Mesendoderm (in vitro differentiated cells): ENCODE measurements around the gene FAM174C.
A peak's percentile ranks its signal among the peaks of the same experiment; 100 is the strongest.

Experiments used
- DNase-seq: peaks from one replicate; pipeline ENCODE4 v3.0.0; 2013
- H2AK5ac ChIP-seq: 2 replicates; pipeline ENCODE4 v1.6.1; 2013; ENCODE audit warnings: low read length, inconsistent platforms
- H2BK120ac ChIP-seq: 2 replicates; pipeline ENCODE4 v1.6.1; 2013; ENCODE audit warnings: low read depth, mild to moderate bottlenecking, low read length, moderate library complexity, mixed read lengths
- H2BK15ac ChIP-seq: replicated peaks from 2 replicates; pipeline ENCODE4 v1.6.1; 2013; ENCODE audit warnings: low read depth, mild to moderate bottlenecking, moderate library complexity
- H2BK5ac ChIP-seq: 2 replicates; pipeline ENCODE4 v1.6.1; 2013; ENCODE audit warnings: low read length, inconsistent platforms
- H3K18ac ChIP-seq: 2 replicates; pipeline ENCODE4 v1.6.1; 2013; ENCODE audit warnings: mild to moderate bottlenecking, low read length, mixed read lengths
- H3K23ac ChIP-seq: one replicate; pipeline ENCODE4 v1.6.1; 2013; ENCODE audit warnings: low read length
- H3K27ac ChIP-seq: 2 replicates; pipeline ENCODE4 v1.5.1; 2013; ENCODE audit warnings: low read depth, mild to moderate bottlenecking, inconsistent platforms, low read length, moderate library complexity
- H3K27me3 ChIP-seq: 2 replicates; pipeline ENCODE4 v1.6.1; 2013; ENCODE audit warnings: low read length, control low read depth, mild to moderate bottlenecking, inconsistent platforms; ENCODE audit not compliant: insufficient read depth, poor library complexity
- H3K36me3 ChIP-seq: 2 replicates; pipeline ENCODE4 v1.6.1; 2013; ENCODE audit warnings: low read length, inconsistent platforms; ENCODE audit not compliant: control insufficient read depth, insufficient read depth
- H3K4ac ChIP-seq: one replicate; pipeline ENCODE4 v1.6.1; 2013; ENCODE audit warnings: low read depth, mild to moderate bottlenecking, low read length, moderate library complexity
- H3K4me1 ChIP-seq: 2 replicates; pipeline ENCODE4 v1.6.1; 2013; ENCODE audit warnings: low read depth, low read length, inconsistent platforms; ENCODE audit not compliant: control insufficient read depth
- H3K4me2 ChIP-seq: 2 replicates; pipeline ENCODE4 v1.6.1; 2013; ENCODE audit warnings: low read length
- H3K4me3 ChIP-seq: 2 replicates; pipeline ENCODE4 v1.5.1; 2013; ENCODE audit warnings: mild to moderate bottlenecking, low read length
- H3K56ac ChIP-seq: one replicate; pipeline ENCODE4 v1.6.1; 2013; ENCODE audit warnings: low read length
- H3K79me1 ChIP-seq: 2 replicates; pipeline ENCODE4 v1.6.1; 2013; ENCODE audit warnings: low read length, inconsistent platforms
- H3K79me2 ChIP-seq: 2 replicates; pipeline ENCODE4 v1.6.1; 2013; ENCODE audit warnings: mild to moderate bottlenecking, low read length; ENCODE audit not compliant: control insufficient read depth, insufficient read depth
- H3K9ac ChIP-seq: 2 replicates; pipeline ENCODE4 v1.6.1; 2013; ENCODE audit warnings: low read length, inconsistent platforms
- H4K5ac ChIP-seq: one replicate; pipeline ENCODE4 v1.6.1; 2013; ENCODE audit warnings: low read length
- H4K8ac ChIP-seq: one replicate; pipeline ENCODE4 v1.6.1; 2013; ENCODE audit warnings: low read depth, mild to moderate bottlenecking, control low read depth, low read length, moderate library complexity
- WGBS: extraction: QIAGEN DNeasy Blood & Tissue Kit; methylation state at CpG from one replicate; pipeline ENCODE4 v1.1.7; 2013; ENCODE audit warnings: low lambda C conversion rate, missing lambda C conversion rate; ENCODE audit not compliant: insufficient coverage; ENCODE audit errors: extremely low coverage; 5-methylcytosine and 5-hydroxymethylcytosine counted together

Gene FAM174C

GRCh38 chr19:1240925-1241324, 34.4 kb upstream of the FAM174C start:
- H3K27ac ChIP-seq: no peak overlapping the region
- no peak overlapping the region for H3K18ac ChIP-seq
- peaks cover 5% of the 10 kb centered on the region for H3K79me2 ChIP-seq
- H3K9ac ChIP-seq: no peak overlapping the region
- WGBS: no CpG with 5 or more reads among the region's 15 CpGs
- H3K4me3 ChIP-seq: no peak overlapping the region
- no peak overlapping the region for H3K4me2 ChIP-seq
- H3K4me1 ChIP-seq: no peaks in the 10 kb centered on the region
- H3K79me1 ChIP-seq: peaks cover 5% of the 10 kb centered on the region
- no peak overlapping the region for H4K5ac ChIP-seq
- no peak overlapping the region for H2BK15ac ChIP-seq
- H3K27me3 ChIP-seq: no peaks in the 10 kb centered on the region
- H3K36me3 ChIP-seq: no peaks in the 10 kb centered on the region
- H3K56ac ChIP-seq: peak overlapping the region; percentile 34
- H4K8ac ChIP-seq: no peak overlapping the region
- no peak overlapping the region for H2BK120ac ChIP-seq
- no peak overlapping the region for H3K23ac ChIP-seq
- DNase-seq: no peak
- no peak overlapping the region for H2BK5ac ChIP-seq
- no peak overlapping the region for H2AK5ac ChIP-seq
- H3K4ac ChIP-seq: no peak overlapping the region

GRCh38 chr19:1241417-1242095, 33.8 kb upstream of the FAM174C start, which contains the start of gene ATP5F1D:
ATP5F1D (plus strand) TSS chr19:1241751; CDS start chr19:1241851, 100 bp downstream.
- no peaks in the 10 kb centered on the region for H3K36me3 ChIP-seq
- no peak within 1 kb of the TSS for H2BK120ac ChIP-seq
- H3K4me1 ChIP-seq: no peaks in the 10 kb centered on the region
- H3K79me2 ChIP-seq: peaks cover 5% of the 10 kb centered on the region
- H3K79me1 ChIP-seq: peaks cover 5% of the 10 kb centered on the region
- no peaks in the 10 kb centered on the region for H3K27me3 ChIP-seq
- H3K9ac ChIP-seq: peak within 1 kb of the TSS; percentile 95
- H2BK15ac ChIP-seq: no peak within 1 kb of the TSS
- no peak within 1 kb of the TSS for H2AK5ac ChIP-seq
- H3K23ac ChIP-seq: peak within 1 kb of the TSS; percentile 80
- H3K4ac ChIP-seq: peak within 1 kb of the TSS; percentile 76
- no peak within 1 kb of the TSS for H3K27ac ChIP-seq
- H3K4me3 ChIP-seq: peak within 1 kb of the TSS; percentile 72
- H3K56ac ChIP-seq: peak within 1 kb of the TSS; percentile 95
- peak within 1 kb of the TSS; percentile 81 for H3K18ac ChIP-seq
- WGBS: no CpG with 5 or more reads among the region's 79 CpGs
- peak within 1 kb of the TSS; percentile 97 for H3K4me2 ChIP-seq
- no peak within 1 kb of the TSS for H2BK5ac ChIP-seq
- no peak within 1 kb of the TSS for H4K8ac ChIP-seq
- H4K5ac ChIP-seq: no peak within 1 kb of the TSS
- peak; percentile 96 for DNase-seq

DNA sequence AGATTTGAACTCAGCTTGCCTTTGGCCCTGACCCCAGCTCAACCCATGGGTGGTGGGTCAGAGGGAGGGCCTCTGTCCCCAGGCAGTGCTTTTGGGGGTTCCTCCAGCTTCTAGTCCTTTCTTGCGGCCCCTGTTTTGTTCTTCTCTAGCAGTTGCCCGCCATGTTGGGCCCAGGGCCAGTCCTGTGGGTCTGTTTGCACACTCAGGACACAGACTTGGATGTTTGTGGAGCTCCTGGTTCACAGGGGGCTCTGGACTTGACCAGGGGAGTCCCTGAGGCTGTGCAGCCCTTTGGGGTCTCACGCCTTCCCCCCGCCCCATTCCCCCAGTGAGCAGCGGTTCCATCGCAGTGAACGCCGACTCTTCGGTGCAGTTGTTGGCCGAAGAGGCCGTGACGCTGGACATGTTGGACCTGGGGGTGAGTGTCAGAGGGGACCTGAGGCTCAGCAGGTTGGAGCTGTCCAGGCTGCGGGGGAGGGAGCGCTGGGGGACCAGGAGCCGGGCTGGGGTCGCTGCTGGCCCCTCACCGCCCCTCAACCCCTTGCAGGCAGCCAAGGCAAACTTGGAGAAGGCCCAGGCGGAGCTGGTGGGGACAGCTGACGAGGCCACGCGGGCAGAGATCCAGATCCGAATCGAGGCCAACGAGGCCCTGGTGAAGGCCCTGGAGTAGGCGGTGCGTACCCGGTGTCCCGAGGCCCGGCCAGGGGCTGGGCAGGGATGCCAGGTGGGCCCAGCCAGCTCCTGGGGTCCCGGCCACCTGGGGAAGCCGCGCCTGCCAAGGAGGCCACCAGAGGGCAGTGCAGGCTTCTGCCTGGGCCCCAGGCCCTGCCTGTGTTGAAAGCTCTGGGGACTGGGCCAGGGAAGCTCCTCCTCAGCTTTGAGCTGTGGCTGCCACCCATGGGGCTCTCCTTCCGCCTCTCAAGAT, 31.3 kb upstream of the FAM174C start:
- no peak overlapping the region for H3K27ac ChIP-seq
- no peak overlapping the region for H3K23ac ChIP-seq
- H4K5ac ChIP-seq: no peak overlapping the region
- H4K8ac ChIP-seq: no peak overlapping the region
- H3K18ac ChIP-seq: no peak overlapping the region
- no peak overlapping the region for H3K4me2 ChIP-seq
- no peak overlapping the region for H2BK120ac ChIP-seq
- H3K4me1 ChIP-seq: no peaks in the 10 kb centered on the region
- no peak overlapping the region for H3K4me3 ChIP-seq
- peaks cover 5% of the 10 kb centered on the region for H3K79me1 ChIP-seq
- H3K27me3 ChIP-seq: no peaks in the 10 kb centered on the region
- no CpG with 5 or more reads among the region's 33 CpGs for WGBS
- peak overlapping the region; percentile 50 for H3K9ac ChIP-seq
- no peak overlapping the region for H2BK5ac ChIP-seq
- no peak overlapping the region for H3K4ac ChIP-seq
- no peak overlapping the region for H2BK15ac ChIP-seq
- H3K56ac ChIP-seq: peak overlapping the region; percentile 79
- H2AK5ac ChIP-seq: no peak overlapping the region
- H3K36me3 ChIP-seq: no peaks in the 10 kb centered on the region
- peak; percentile 82 for DNase-seq
- peaks cover 5% of the 10 kb centered on the region for H3K79me2 ChIP-seq

DNA sequence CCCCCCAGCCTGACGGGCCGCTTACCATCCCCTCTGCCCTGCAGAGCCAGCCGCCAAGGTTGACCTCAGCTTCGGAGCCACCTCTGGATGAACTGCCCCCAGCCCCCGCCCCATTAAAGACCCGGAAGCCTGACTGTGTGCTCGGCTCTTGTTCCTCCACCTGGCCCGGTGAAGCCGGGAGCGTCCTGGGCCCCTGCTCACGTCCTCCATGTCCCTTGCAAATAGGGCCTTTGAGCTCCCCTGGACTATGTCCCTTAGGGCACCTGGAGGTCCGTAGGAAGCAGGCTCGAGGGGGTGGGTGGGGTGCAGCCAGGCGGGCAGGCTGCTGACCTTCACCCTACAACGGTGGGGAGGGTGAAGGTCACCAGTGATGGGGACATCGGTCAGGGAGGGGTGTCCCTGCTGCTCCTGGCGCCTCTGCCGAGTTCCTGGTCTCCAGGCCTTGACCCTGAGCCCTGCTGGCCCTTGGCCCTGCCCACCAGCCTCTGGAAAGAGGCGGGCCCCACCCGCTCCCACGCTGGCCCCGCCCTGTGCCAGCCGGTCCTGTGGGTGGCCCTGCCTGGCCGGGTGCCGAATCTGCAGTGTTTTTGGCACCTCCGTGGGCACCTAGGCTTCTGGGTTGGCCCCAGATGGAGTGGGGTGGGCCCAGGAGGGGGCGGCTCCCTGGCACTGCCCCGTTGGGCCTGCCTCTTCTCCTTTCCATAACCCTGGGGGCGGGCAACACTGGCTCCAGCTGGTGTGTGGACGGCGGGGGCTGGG, 30.5 kb upstream of the FAM174C start:
- Histone ChIP-seq H3K27me3 (no peaks in the 10 kb centered on the region), H3K9ac (peak overlapping the region; percentile 50), H3K4me2 (no peak overlapping the region), H3K4ac (peak overlapping the region; percentile 38), H3K79me2 (peaks cover 6% of the 10 kb centered on the region), H3K4me1 (no peaks in the 10 kb centered on the region), H2BK120ac (no peak overlapping the region), H3K18ac (no peak overlapping the region), H4K8ac (no peak overlapping the region), H2BK5ac (no peak overlapping the region), H2AK5ac (no peak overlapping the region), H3K27ac (no peak overlapping the region), H2BK15ac (no peak overlapping the region), H3K56ac (peak overlapping the region; percentile 79), H3K79me1 (peaks cover 5% of the 10 kb centered on the region), H4K5ac (no peak overlapping the region), H3K36me3 (no peaks in the 10 kb centered on the region), H3K4me3 (no peak overlapping the region), H3K23ac (no peak overlapping the region)
- no CpG with 5 or more reads among the region's 31 CpGs for WGBS
- DNase-seq: no peak

- H3K4ac ChIP-seq: no peak overlapping the region
- H2BK15ac ChIP-seq: no peak overlapping the region
- H3K4me1 ChIP-seq: no peaks in the 10 kb centered on the region
- H3K23ac ChIP-seq: no peak overlapping the region
- no peak overlapping the region for H3K9ac ChIP-seq
- no peak overlapping the region for H3K27ac ChIP-seq
- no peaks in the 10 kb centered on the region for H3K36me3 ChIP-seq
- H2BK120ac ChIP-seq: no peak overlapping the region
- no CpG with 5 or more reads among the region's 26 CpGs for WGBS
- H3K79me1 ChIP-seq: peaks cover 5% of the 10 kb centered on the region
- peaks cover 12% of the 10 kb centered on the region for H3K79me2 ChIP-seq
- no peak for DNase-seq
- no peak overlapping the region for H2AK5ac ChIP-seq
- no peak overlapping the region for H3K4me3 ChIP-seq
- H3K18ac ChIP-seq: no peak overlapping the region
- H2BK5ac ChIP-seq: no peak overlapping the region
- H4K8ac ChIP-seq: no peak overlapping the region
- peak overlapping the region; percentile 25 for H3K56ac ChIP-seq
- no peak overlapping the region for H4K5ac ChIP-seq
- no peaks in the 10 kb centered on the region for H3K27me3 ChIP-seq
- no peak overlapping the region for H3K4me2 ChIP-seq
Measured at GRCh38 chr19:1245494-1246264, 29.7 kb upstream of the FAM174C start.
